ENCODE measurements around the gene FBXL5. TPM values are rescaled to one million over a fixed set of nuclear protein-coding genes. Genes with fewer than 3 reads are reported as not detected.
"Not testable (repeated sequence)": the region's sequence is repeated elsewhere in the genome, so short reads cannot be mapped to it uniquely, and the experiment has no call there.

FBXL5 gene
- total and polyA plus RNA-seq, 9 of the 15 experiments (the other 6 are each of a cell fraction or from before 2014, with no cell fraction given), result 6.0 to 35.2 (median 22.1) TPM

GRCh38 chr4:15617407-15617806 lies 37.8 kb downstream of the FBXL5 start:
- H3K4me1 ChIP-seq (replicated peaks in 1 of 2; ENCODE audit: control insufficient read depth in 2 of 2, insufficient read depth in 2 of 2, low read length in 2 of 2); H3K4me2 ChIP-seq (ENCODE audit: insufficient read depth, low read length); FAIRE-seq; in situ Hi-C loops (cut with MboI); H2AFZ ChIP-seq (ENCODE audit: low read depth, low read length); DNase-seq (ENCODE audit: extremely low read depth in 1 of 4, low spot score in 3 of 4); CTCF ChIA-PET (ENCODE audit: low intra/inter-chr PET ratio); BruUV-seq (replicated peaks); H3K9ac ChIP-seq (ENCODE audit: insufficient read depth in 1 of 2, low read depth in 2 of 2, low read length in 2 of 2); H3K27me3 ChIP-seq (ENCODE audit: control insufficient read depth in 2 of 2, insufficient read depth in 2 of 2, low read length in 2 of 2); intact Hi-C loops (cut with micrococcal nuclease); H4K20me1 ChIP-seq (replicated peaks; ENCODE audit: control insufficient read depth, insufficient read depth, low read length); H3K9me3 ChIP-seq (replicated peaks; ENCODE audit: control insufficient read depth, insufficient read depth, low read depth, low read length); H3K9me1 ChIP-seq (ENCODE audit: control insufficient read depth, insufficient read depth, low read length); ATAC-seq; H3K4me3 ChIP-seq; H3K27ac ChIP-seq (ENCODE audit: extremely low read depth, low read depth, low read length): not testable (repeated sequence)
- peak; percentile 72 for TF ChIP-seq ZNF146 (CRISPR knock-in tag; IDR thresholded peaks at IDR 0.05; ENCODE audit: unreplicated experiment)
- peaks cover 48% of the 10 kb centered on the region for H3K79me2 ChIP-seq (ENCODE audit: control insufficient read depth, insufficient read depth, low read length)
- H3K36me3 ChIP-seq (ENCODE audit: control insufficient read depth, insufficient read depth, low read length), result peaks cover 14% of the 10 kb centered on the region; the same call in 2 of the 3 replicates
- POLR2A ChIA-PET, result interaction anchor here (0.9 kb wide), 1 partner anchor 19 kb away, joined by 3 read pairs; no protein-coding TSS in a partner anchor
- 81% methylated on average over 3 of the region's 5 CpGs for WGBS (ENCODE audit: insufficient coverage, low coverage, missing lambda C conversion rate)

GRCh38 chr4:15614891-15615290 lies 40.3 kb downstream of the FBXL5 start:
- H3K4me1 ChIP-seq (replicated peaks in 1 of 2; ENCODE audit: control insufficient read depth in 2 of 2, insufficient read depth in 2 of 2, low read length in 2 of 2); H3K36me3 ChIP-seq (ENCODE audit: control insufficient read depth, insufficient read depth, low read length); FAIRE-seq; H3K9me3 ChIP-seq (replicated peaks; ENCODE audit: control insufficient read depth, insufficient read depth, low read depth, low read length); H4K20me1 ChIP-seq (replicated peaks; ENCODE audit: control insufficient read depth, insufficient read depth, low read length); in situ Hi-C loops (cut with MboI); BruUV-seq (replicated peaks); DNase-seq (ENCODE audit: extremely low read depth in 1 of 4, low spot score in 3 of 4); ATAC-seq; CTCF ChIA-PET (ENCODE audit: low intra/inter-chr PET ratio); H3K27me3 ChIP-seq (ENCODE audit: control insufficient read depth in 2 of 2, insufficient read depth in 2 of 2, low read length in 2 of 2); H3K4me2 ChIP-seq (ENCODE audit: insufficient read depth, low read length); H3K27ac ChIP-seq (ENCODE audit: extremely low read depth, low read depth, low read length); H3K9me1 ChIP-seq (ENCODE audit: control insufficient read depth, insufficient read depth, low read length); H3K9ac ChIP-seq (ENCODE audit: insufficient read depth in 1 of 2, low read depth in 2 of 2, low read length in 2 of 2); H3K4me3 ChIP-seq; H2AFZ ChIP-seq (ENCODE audit: low read depth, low read length); intact Hi-C loops (cut with micrococcal nuclease): not testable (repeated sequence)
- WGBS (ENCODE audit: insufficient coverage, low coverage, missing lambda C conversion rate), result 97% methylated on average over 7 of the region's 24 CpGs
- POLR2A ChIA-PET, result interaction anchor here (0.6 kb wide), 1 partner anchor 108 kb away, joined by 3 read pairs; no protein-coding TSS in a partner anchor
- H3K79me2 ChIP-seq (ENCODE audit: control insufficient read depth, insufficient read depth, low read length), result peaks cover 29% of the 10 kb centered on the region
